Mesendoderm (in vitro differentiated cells): Measurements from ENCODE around the gene EXPH5.

Experiments
- DNase-seq: peaks from one replicate; pipeline ENCODE4 v3.0.0; 2013
- H2AK5ac ChIP-seq: 2 replicates; pipeline ENCODE4 v1.6.1; 2013; ENCODE audit warnings: low read length, inconsistent platforms
- H2BK120ac ChIP-seq: 2 replicates; pipeline ENCODE4 v1.6.1; 2013; ENCODE audit warnings: low read depth, mild to moderate bottlenecking, low read length, moderate library complexity, mixed read lengths
- H2BK15ac ChIP-seq: replicated peaks from 2 replicates; pipeline ENCODE4 v1.6.1; 2013; ENCODE audit warnings: low read depth, mild to moderate bottlenecking, moderate library complexity
- H2BK5ac ChIP-seq: 2 replicates; pipeline ENCODE4 v1.6.1; 2013; ENCODE audit warnings: low read length, inconsistent platforms
- H3K18ac ChIP-seq: 2 replicates; pipeline ENCODE4 v1.6.1; 2013; ENCODE audit warnings: mild to moderate bottlenecking, low read length, mixed read lengths
- H3K23ac ChIP-seq: one replicate; pipeline ENCODE4 v1.6.1; 2013; ENCODE audit warnings: low read length
- H3K27ac ChIP-seq: 2 replicates; pipeline ENCODE4 v1.5.1; 2013; ENCODE audit warnings: low read depth, mild to moderate bottlenecking, inconsistent platforms, low read length, moderate library complexity
- H3K27me3 ChIP-seq: 2 replicates; pipeline ENCODE4 v1.6.1; 2013; ENCODE audit warnings: low read length, control low read depth, mild to moderate bottlenecking, inconsistent platforms; ENCODE audit not compliant: insufficient read depth, poor library complexity
- H3K36me3 ChIP-seq: 2 replicates; pipeline ENCODE4 v1.6.1; 2013; ENCODE audit warnings: low read length, inconsistent platforms; ENCODE audit not compliant: control insufficient read depth, insufficient read depth
- H3K4ac ChIP-seq: one replicate; pipeline ENCODE4 v1.6.1; 2013; ENCODE audit warnings: low read depth, mild to moderate bottlenecking, low read length, moderate library complexity
- H3K4me1 ChIP-seq: 2 replicates; pipeline ENCODE4 v1.6.1; 2013; ENCODE audit warnings: low read depth, low read length, inconsistent platforms; ENCODE audit not compliant: control insufficient read depth
- H3K4me2 ChIP-seq: 2 replicates; pipeline ENCODE4 v1.6.1; 2013; ENCODE audit warnings: low read length
- H3K4me3 ChIP-seq: 2 replicates; pipeline ENCODE4 v1.5.1; 2013; ENCODE audit warnings: mild to moderate bottlenecking, low read length
- H3K56ac ChIP-seq: one replicate; pipeline ENCODE4 v1.6.1; 2013; ENCODE audit warnings: low read length
- H3K79me1 ChIP-seq: 2 replicates; pipeline ENCODE4 v1.6.1; 2013; ENCODE audit warnings: low read length, inconsistent platforms
- H3K79me2 ChIP-seq: 2 replicates; pipeline ENCODE4 v1.6.1; 2013; ENCODE audit warnings: mild to moderate bottlenecking, low read length; ENCODE audit not compliant: control insufficient read depth, insufficient read depth
- H3K9ac ChIP-seq: 2 replicates; pipeline ENCODE4 v1.6.1; 2013; ENCODE audit warnings: low read length, inconsistent platforms
- H4K5ac ChIP-seq: one replicate; pipeline ENCODE4 v1.6.1; 2013; ENCODE audit warnings: low read length
- H4K8ac ChIP-seq: one replicate; pipeline ENCODE4 v1.6.1; 2013; ENCODE audit warnings: low read depth, mild to moderate bottlenecking, control low read depth, low read length, moderate library complexity
- WGBS: extraction: QIAGEN DNeasy Blood & Tissue Kit; methylation state at CpG from one replicate; pipeline ENCODE4 v1.1.7; 2013; ENCODE audit warnings: low lambda C conversion rate, missing lambda C conversion rate; ENCODE audit not compliant: insufficient coverage; ENCODE audit errors: extremely low coverage; 5-methylcytosine and 5-hydroxymethylcytosine counted together

Gene EXPH5

DNA sequence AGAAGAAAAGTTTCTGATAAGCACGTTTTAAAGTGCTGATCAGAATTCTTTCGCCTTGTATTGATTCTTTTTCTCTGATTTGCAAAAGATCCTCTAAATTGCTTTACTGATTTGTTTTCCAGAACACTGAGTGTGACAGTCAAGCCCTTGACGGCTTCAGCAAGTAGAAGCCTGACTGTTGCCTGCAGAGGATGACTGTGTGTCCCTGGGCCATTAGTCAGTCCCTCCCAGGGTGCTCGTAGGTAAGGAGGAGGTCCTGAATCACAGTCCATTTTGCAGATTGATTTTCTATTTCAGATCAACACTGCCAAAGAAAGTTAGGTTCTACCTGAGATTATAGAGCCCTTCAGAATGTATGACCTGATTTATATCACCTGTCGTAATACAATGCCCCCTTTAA lies 56.8 kb downstream of the EXPH5 start:
- no peak overlapping the region for H3K4me2 ChIP-seq
- no peaks in the 10 kb centered on the region for H3K79me2 ChIP-seq
- no peak overlapping the region for H3K56ac ChIP-seq
- DNase-seq = no peak
- no peak overlapping the region for H3K9ac ChIP-seq
- 100% methylated on average over 1 of the region's 5 CpGs for WGBS
- H2BK5ac ChIP-seq = no peak overlapping the region
- no peak overlapping the region for H3K4ac ChIP-seq
- H3K27me3 ChIP-seq = no peaks in the 10 kb centered on the region
- H3K27ac ChIP-seq = no peak overlapping the region
- no peak overlapping the region for H2AK5ac ChIP-seq
- no peak overlapping the region for H4K8ac ChIP-seq
- no peak overlapping the region for H3K4me3 ChIP-seq
- H2BK120ac ChIP-seq = no peak overlapping the region
- H3K4me1 ChIP-seq = no peaks in the 10 kb centered on the region
- H4K5ac ChIP-seq = no peak overlapping the region
- no peak overlapping the region for H3K23ac ChIP-seq
- no peak overlapping the region for H3K18ac ChIP-seq
- no peak overlapping the region for H2BK15ac ChIP-seq
- H3K36me3 ChIP-seq = no peaks in the 10 kb centered on the region
- no peaks in the 10 kb centered on the region for H3K79me1 ChIP-seq

GRCh38 chr11:108535384-108535955 lies 58.1 kb downstream of the EXPH5 start:
- no CpG with 5 or more reads among the region's 6 CpGs for WGBS
- Histone ChIP-seq H3K4me1 (no peaks in the 10 kb centered on the region), H3K4me3 (no peak overlapping the region), H3K23ac (no peak overlapping the region), H4K8ac (no peak overlapping the region), H2BK120ac (no peak overlapping the region), H3K79me2 (no peaks in the 10 kb centered on the region), H4K5ac (no peak overlapping the region), H3K18ac (no peak overlapping the region), H3K56ac (no peak overlapping the region), H2BK5ac (no peak overlapping the region), H3K27ac (no peak overlapping the region), H3K79me1 (no peaks in the 10 kb centered on the region), H3K36me3 (no peaks in the 10 kb centered on the region), H3K27me3 (no peaks in the 10 kb centered on the region), H3K9ac (no peak overlapping the region), H3K4ac (no peak overlapping the region), H2AK5ac (no peak overlapping the region), H2BK15ac (no peak overlapping the region), H3K4me2 (no peak overlapping the region)
- no peak for DNase-seq

DNA sequence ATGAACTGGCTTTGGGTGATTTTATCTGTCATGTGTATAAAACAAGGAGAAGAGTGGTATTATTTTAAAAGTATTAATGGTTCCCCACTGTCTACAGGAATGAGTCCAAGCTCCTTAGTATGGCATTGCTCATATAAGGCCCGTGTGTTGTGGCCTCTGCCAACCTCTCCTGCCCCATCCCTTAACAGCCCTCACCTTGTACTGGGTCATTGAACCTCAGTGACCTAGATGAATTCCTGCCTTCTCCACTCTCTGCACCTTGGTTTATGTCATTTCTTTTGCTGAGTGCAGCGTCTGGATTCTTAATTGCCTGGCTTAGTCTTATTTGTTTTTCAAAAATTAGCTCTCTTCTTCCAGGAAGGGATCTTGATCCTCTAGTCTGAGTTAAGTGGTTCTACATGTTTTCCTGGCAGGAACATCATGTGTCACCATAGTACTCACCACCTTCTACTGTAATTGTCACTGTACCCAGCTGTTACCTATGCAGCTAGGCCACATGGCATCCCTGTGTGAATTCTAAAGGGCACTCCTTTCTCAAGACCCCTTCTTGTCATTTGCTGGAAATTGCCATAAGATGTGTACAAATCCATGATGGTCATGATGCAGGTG lies 59.2 kb downstream of the EXPH5 start:
- Histone ChIP-seq H3K27ac (no peak overlapping the region), H3K56ac (no peak overlapping the region), H3K27me3 (no peaks in the 10 kb centered on the region), H3K23ac (no peak overlapping the region), H3K18ac (no peak overlapping the region), H2BK15ac (no peak overlapping the region), H2BK5ac (no peak overlapping the region), H3K9ac (no peak overlapping the region), H3K79me1 (no peaks in the 10 kb centered on the region), H4K8ac (no peak overlapping the region), H3K4me3 (no peak overlapping the region), H3K4me2 (no peak overlapping the region), H2BK120ac (no peak overlapping the region), H3K36me3 (no peaks in the 10 kb centered on the region), H3K79me2 (no peaks in the 10 kb centered on the region), H4K5ac (no peak overlapping the region), H3K4ac (no peak overlapping the region), H2AK5ac (no peak overlapping the region), H3K4me1 (no peaks in the 10 kb centered on the region)
- WGBS = no CpG with 5 or more reads among the region's 2 CpGs
- DNase-seq = no peak

GRCh38 chr11:108530426-108530825 lies 63.1 kb downstream of the EXPH5 start:
- no peak overlapping the region for H4K5ac ChIP-seq
- no peak for DNase-seq
- H3K9ac ChIP-seq = no peak overlapping the region
- no peaks in the 10 kb centered on the region for H3K79me2 ChIP-seq
- no peak overlapping the region for H3K4ac ChIP-seq
- no peaks in the 10 kb centered on the region for H3K79me1 ChIP-seq
- no peak overlapping the region for H3K27ac ChIP-seq
- no peak overlapping the region for H3K56ac ChIP-seq
- H3K23ac ChIP-seq = no peak overlapping the region
- no peak overlapping the region for H3K18ac ChIP-seq
- H3K4me1 ChIP-seq = no peaks in the 10 kb centered on the region
- H2BK120ac ChIP-seq = no peak overlapping the region
- no peak overlapping the region for H3K4me2 ChIP-seq
- no CpG with 5 or more reads among the region's 5 CpGs for WGBS
- H2BK15ac ChIP-seq = no peak overlapping the region
- no peak overlapping the region for H3K4me3 ChIP-seq
- H3K27me3 ChIP-seq = no peaks in the 10 kb centered on the region
- no peaks in the 10 kb centered on the region for H3K36me3 ChIP-seq
- no peak overlapping the region for H2BK5ac ChIP-seq
- no peak overlapping the region for H4K8ac ChIP-seq
- no peak overlapping the region for H2AK5ac ChIP-seq

GRCh38 chr11:108527382-108527781 lies 66.2 kb downstream of the EXPH5 start:
- Histone ChIP-seq H3K9ac (no peak overlapping the region), H3K79me1 (no peaks in the 10 kb centered on the region), H3K4me1 (no peaks in the 10 kb centered on the region), H3K23ac (no peak overlapping the region), H3K4ac (no peak overlapping the region), H2BK5ac (no peak overlapping the region), H3K27ac (no peak overlapping the region), H3K27me3 (no peaks in the 10 kb centered on the region), H3K18ac (no peak overlapping the region), H4K5ac (no peak overlapping the region), H2BK15ac (no peak overlapping the region), H3K4me3 (no peak overlapping the region), H3K79me2 (no peaks in the 10 kb centered on the region), H3K56ac (no peak overlapping the region), H2BK120ac (no peak overlapping the region), H2AK5ac (no peak overlapping the region), H4K8ac (no peak overlapping the region), H3K4me2 (no peak overlapping the region), H3K36me3 (no peaks in the 10 kb centered on the region)
- no CpG with 5 or more reads among the region's 6 CpGs for WGBS
- DNase-seq = no peak

DNA sequence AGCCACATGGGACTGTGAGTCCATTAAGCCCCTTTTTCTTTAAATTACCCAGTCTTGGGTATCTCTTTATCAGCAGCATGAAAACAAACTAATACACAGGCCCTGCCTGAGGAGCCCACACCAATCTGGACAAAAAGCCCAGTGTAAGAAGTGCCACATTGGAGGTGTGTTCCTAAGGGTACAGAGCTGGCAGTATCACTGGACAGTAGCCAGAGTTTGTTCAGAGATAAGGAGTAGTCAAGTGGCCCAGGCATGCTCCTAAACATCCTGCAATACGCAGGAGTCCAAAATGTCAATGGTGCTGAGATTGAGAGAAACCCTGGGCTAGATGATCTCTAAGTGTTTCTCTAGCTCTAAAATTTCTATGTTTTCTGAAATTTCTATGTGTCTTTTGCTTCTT lies 68.4 kb downstream of the EXPH5 start:
- Histone ChIP-seq H3K27ac (no peak overlapping the region), H3K23ac (no peak overlapping the region), H2BK15ac (no peak overlapping the region), H3K36me3 (no peaks in the 10 kb centered on the region), H2AK5ac (no peak overlapping the region), H3K4ac (no peak overlapping the region), H4K5ac (no peak overlapping the region), H3K4me2 (no peak overlapping the region), H3K9ac (no peak overlapping the region), H3K79me2 (no peaks in the 10 kb centered on the region), H3K56ac (no peak overlapping the region), H3K4me1 (no peaks in the 10 kb centered on the region), H2BK5ac (no peak overlapping the region), H3K4me3 (no peak overlapping the region), H3K18ac (no peak overlapping the region), H3K27me3 (no peaks in the 10 kb centered on the region), H4K8ac (no peak overlapping the region), H2BK120ac (no peak overlapping the region), H3K79me1 (no peaks in the 10 kb centered on the region)
- no CpG with 5 or more reads among the region's 1 CpG for WGBS
- no peak for DNase-seq
